GM12892 (cell line): ENCODE data around the gene PDXDC1.
"Not testable (repeated sequence)": the region's sequence is repeated elsewhere in the genome, so short reads cannot be mapped to it uniquely, and the experiment has no call there.

Experiments used
- POLR2A ChIP-seq: IDR thresholded peaks from 2 replicates; pipeline ENCODE4 v1.6.1; 2011; ENCODE audit warnings: low read depth, low read length, control low read depth
- POLR2AphosphoS5 ChIP-seq: IDR thresholded peaks from 2 replicates; pipeline ENCODE4 v1.6.1; 2011; ENCODE audit warnings: low read depth, low read length, control low read depth
- TAF1 ChIP-seq: IDR thresholded peaks from 2 replicates; pipeline ENCODE4 v1.6.1; 2011; ENCODE audit warnings: low read depth, mild to moderate bottlenecking, control low read depth, low read length, borderline replicate concordance

DNA sequence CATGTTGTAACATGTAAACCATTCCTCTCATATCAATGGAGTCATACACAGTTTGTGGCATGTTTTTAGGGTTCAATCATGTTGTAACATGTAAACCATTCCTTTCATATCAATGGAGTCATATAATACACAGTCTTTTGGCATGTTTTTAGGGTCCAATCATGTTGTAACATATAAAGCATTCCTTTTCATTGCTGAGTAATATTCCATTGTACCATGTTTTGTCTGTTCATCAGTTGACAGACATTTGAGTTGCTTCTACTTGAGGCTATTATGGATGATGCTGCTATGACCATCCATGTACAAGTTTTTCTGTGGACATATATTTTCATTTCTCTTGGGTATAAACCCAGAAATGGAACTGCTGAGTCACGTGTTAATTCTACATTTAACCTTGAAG lies 106.1 kb downstream of the PDXDC1 start:
- not testable (repeated sequence) for TF ChIP-seq POLR2A, POLR2AphosphoS5, TAF1
